Epithelial cell of proximal tubule (primary cell): ENCODE data around the gene TMTC2. TPM values are rescaled to one million over a fixed set of nuclear protein-coding genes. Genes with fewer than 3 reads are reported as not detected.

Experiments used
- DNase-seq: peaks from one replicate; pipeline ENCODE4 v3.0.0-alpha.2; 2011; ENCODE audit warnings: low read depth
- H3K4me3 ChIP-seq: 2 replicates; pipeline ENCODE4 v1.5.1; 2011; ENCODE audit warnings: low read depth, mild to moderate bottlenecking, low read length
- total RNA-seq: library from RNA; depleted of rRNA; stranded (reverse); fragments of >200 nt; gene quantifications from 2 replicates; pipeline ENCODE4 v1.2.3, GENCODE V29; 2015
- TF ChIP-seq, protein P1 (sequence below): conservative IDR thresholded peaks from 2 replicates; pipeline ENCODE4 v1.5.1; 2012; ENCODE audit warnings: low read depth, mild to moderate bottlenecking, low read length

Gene TMTC2
- total RNA-seq, 1 donor from 2014 or later: 3.6 TPM

GRCh38 chr12:82807132-82807737 is 120.5 kb downstream of the TMTC2 start:
- H3K4me3 ChIP-seq: no peak overlapping the region
- no peak for DNase-seq
- TF ChIP-seq, protein P1, sequence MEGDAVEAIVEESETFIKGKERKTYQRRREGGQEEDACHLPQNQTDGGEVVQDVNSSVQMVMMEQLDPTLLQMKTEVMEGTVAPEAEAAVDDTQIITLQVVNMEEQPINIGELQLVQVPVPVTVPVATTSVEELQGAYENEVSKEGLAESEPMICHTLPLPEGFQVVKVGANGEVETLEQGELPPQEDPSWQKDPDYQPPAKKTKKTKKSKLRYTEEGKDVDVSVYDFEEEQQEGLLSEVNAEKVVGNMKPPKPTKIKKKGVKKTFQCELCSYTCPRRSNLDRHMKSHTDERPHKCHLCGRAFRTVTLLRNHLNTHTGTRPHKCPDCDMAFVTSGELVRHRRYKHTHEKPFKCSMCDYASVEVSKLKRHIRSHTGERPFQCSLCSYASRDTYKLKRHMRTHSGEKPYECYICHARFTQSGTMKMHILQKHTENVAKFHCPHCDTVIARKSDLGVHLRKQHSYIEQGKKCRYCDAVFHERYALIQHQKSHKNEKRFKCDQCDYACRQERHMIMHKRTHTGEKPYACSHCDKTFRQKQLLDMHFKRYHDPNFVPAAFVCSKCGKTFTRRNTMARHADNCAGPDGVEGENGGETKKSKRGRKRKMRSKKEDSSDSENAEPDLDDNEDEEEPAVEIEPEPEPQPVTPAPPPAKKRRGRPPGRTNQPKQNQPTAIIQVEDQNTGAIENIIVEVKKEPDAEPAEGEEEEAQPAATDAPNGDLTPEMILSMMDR: no peak

- TF ChIP-seq, protein P1: no peak
- no peak overlapping the region for H3K4me3 ChIP-seq
- no peak for DNase-seq
Observed at GRCh38 chr12:82810568-82810967, 123.9 kb downstream of the TMTC2 start.

GRCh38 chr12:82817368-82817767 is 130.7 kb downstream of the TMTC2 start:
- no peak overlapping the region for H3K4me3 ChIP-seq
- DNase-seq: peak; percentile 33
- TF ChIP-seq, protein P1: no peak

DNA sequence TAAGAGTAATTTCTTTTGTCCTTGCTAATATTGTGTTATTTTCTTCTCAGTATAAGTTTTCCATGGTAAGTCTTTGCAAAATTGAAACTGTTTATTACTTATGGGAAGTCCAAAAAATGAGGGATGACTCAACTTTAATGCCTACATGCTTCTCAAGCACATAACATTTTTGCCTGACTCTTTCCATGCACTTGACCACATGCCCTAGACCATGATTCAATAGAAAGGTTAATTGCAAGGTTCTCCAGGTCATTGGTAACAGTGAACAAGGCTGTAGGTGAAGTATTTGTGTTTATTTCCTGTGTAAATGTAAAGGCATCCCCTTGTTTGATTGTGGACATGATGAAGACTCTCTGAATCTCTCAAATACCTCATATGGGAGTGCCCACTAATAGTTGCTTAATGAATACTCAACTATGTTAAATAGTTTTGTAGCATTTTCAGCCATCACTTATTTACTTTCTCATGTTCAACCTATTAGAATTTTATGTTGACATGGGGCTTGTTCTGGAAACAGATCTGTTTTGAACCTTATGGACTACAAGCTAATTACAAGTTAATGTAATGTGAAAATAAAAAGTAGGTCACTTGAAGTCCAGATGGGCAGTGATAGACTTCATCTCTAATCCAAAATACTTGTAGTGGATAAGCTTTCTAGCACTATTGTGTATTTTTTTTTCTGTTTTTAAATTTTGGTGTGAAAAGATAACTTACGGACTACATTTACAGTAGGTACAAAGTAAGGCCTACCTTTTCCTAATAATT is 131.7 kb downstream of the TMTC2 start:
- TF ChIP-seq, protein P1: no peak
- no peak for DNase-seq

GRCh38 chr12:82826505-82826904 is 139.8 kb downstream of the TMTC2 start:
- H3K4me3 ChIP-seq: no peak overlapping the region
- no peak for DNase-seq
- TF ChIP-seq, protein P1: no peak

More for the DNA sequence above, 131.7 kb downstream of the TMTC2 start:
- no peak overlapping the region for H3K4me3 ChIP-seq

- no peak overlapping the region for H3K4me3 ChIP-seq
- no peak for DNase-seq
- TF ChIP-seq, protein P1: no peak
Observed at GRCh38 chr12:82832096-82832495, 145.4 kb downstream of the TMTC2 start.
